Activated CD4-positive, alpha-beta T cell treated with anti-CD3 and anti-CD28 coated beads for 24 hours (primary cell): ENCODE measurements around the gene CLDN7.

Source experiments
- DNase-seq, 2 donors: peaks; one replicate each; pipeline ENCODE4 v3.0.0-alpha.2; 2020; ENCODE audit warnings: low read depth in 2 of 2

The CLDN7 gene

DNA sequence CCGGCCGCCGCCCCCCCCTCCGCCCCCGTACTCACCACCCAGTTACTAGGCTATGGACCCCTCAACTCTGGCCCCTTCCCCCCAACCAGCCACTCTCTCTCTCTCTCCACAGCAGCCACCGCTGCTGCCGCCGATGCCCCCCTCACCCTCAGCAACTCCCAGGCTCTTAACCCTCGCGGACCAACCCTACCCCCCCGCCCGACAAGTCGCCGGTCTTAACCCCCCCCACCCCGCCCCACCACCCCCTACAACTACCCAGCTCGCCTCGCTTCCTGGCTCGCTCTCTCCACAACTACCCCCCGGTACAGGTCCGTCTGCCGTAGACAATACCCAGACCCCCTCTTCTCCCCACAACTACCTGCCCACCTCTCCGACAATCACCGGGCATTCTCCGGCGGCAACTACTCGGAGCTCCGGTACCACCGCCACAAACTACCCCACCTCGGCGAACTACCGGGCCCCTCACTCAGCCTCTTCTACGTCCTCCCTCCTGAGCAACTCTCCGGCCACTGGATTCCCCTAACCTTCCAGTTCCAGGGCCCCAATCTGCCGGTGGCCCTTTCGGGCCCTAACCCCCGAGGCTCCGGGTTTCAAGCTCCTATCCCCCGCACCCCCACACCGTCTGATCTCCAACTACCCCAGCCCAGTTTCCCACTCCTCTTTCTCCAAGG lies 23.7 kb downstream of the CLDN7 start:
- no peak for DNase-seq

DNA sequence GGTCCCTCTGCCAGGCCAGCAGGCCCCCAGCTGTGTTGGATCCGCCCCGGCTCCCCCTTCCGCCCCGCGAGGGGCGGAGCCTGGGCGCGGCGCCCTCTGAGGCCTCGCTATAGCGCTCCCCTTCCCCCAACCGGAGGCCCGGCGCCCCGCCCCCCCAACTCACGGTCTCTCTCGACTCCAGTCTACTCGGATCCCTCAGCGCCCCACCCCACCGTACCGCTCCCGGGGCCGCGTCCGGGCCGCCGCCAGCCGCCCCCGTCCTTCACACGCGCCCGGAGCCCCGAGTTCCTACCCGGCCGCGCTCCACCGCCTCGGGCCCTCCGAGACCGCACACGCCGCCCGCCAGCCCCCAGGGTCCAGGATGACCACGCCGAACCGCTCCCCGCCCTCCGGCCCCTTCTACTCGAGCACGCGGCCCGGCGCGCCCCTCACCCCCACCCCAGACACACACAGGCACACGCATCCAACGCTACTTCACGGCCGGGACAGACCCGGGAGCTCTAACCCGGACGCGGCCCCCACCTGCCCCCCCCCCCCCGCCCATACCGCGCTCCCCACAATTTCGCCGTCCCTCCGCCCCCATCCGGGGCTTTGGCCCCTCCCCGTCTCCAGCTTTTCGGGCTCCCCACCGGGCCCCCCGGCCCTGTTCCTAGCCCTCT lies 24.4 kb downstream of the CLDN7 start:
- peak; percentile 84 to 86 for DNase-seq

DNA sequence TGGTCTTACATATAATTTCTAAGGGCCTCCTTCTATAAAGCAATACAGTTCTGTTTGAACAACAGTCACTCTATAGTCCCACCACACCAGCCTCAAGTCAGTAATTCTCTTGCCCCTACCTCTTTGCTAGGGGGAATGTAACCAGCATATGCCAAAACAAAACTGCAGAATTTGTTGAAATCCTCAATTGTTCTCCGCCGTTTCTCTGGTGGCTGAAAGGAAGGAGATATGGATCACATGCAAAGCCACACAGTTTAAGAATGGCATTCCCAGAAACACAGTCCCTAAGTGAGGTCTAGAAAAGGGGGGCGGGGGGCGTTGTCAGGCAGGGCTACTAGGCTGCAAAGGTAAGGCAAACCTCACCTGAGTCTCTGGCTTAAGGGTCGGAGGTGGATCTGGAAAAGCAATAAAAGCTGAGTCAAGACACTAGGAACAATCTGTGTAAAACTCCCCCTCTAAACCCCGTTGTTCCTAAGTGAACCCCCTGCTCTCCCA lies 25.0 kb downstream of the CLDN7 start:
- DNase-seq = no peak

DNA sequence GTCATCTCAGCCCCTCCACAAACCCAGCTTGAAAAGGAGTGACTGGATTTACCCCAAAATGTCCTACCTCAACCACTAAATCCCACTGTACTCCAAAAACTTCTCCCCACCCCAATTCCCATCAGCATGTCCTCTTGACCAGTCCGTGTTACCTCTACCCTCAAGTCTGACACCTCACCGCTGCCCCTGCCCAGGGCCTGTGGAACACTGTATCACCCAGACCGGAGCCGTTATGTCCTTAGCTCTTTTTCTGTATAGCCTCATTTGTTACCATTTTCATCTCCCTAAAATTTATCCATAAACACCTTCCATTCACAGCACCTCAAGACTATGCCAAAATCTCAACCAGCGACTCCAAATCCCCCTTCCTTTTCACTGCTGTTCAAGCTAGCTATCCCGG lies 25.5 kb downstream of the CLDN7 start:
- DNase-seq = no peak

DNA sequence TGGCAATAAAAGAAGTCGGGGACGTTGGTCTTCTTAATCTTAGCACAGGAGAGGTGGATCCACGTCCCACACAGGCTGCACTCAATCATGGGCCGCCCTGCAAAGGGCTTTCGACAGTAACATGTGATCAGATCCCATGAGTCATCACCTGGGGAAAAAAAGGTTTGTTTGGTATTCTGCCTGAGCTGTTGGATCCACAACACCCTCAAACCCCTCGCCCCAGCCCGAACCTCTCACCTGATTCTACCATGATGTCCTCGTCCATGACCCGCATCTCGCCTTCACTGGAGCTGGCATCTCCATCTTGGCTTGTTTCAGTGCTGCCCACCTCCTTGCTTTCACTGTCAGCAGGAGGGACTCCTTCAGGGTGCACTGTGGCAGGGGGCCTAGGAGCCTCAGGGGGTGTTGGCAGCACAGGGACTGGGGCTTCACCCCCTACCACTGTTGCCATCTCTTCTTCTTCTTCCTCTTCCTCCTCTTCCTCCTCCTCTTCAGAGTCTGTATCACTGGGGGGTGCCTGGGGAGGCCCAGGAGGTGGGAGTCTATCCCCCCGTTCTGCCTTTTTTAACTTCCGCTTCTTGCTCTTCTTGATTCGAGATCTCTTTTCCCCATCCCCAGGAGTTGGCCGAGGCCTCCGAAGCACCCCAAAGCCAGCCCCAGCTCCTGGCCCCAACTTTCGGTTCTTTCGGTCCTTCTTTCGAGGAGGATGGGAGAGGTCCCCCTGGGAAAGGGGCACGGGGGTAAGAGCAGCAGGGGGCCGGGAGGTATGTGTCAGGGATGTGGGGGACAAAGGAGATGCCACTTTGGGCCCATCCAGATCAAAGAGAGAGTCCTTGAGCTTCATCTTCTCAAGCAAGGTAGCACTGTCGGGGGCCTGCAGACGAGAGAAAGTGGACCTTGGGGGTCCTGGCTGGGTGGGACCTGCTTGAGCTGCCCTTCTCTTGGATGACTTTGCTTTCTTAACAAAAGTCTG lies 26.3 kb downstream of the CLDN7 start:
- no peak for DNase-seq

DNA sequence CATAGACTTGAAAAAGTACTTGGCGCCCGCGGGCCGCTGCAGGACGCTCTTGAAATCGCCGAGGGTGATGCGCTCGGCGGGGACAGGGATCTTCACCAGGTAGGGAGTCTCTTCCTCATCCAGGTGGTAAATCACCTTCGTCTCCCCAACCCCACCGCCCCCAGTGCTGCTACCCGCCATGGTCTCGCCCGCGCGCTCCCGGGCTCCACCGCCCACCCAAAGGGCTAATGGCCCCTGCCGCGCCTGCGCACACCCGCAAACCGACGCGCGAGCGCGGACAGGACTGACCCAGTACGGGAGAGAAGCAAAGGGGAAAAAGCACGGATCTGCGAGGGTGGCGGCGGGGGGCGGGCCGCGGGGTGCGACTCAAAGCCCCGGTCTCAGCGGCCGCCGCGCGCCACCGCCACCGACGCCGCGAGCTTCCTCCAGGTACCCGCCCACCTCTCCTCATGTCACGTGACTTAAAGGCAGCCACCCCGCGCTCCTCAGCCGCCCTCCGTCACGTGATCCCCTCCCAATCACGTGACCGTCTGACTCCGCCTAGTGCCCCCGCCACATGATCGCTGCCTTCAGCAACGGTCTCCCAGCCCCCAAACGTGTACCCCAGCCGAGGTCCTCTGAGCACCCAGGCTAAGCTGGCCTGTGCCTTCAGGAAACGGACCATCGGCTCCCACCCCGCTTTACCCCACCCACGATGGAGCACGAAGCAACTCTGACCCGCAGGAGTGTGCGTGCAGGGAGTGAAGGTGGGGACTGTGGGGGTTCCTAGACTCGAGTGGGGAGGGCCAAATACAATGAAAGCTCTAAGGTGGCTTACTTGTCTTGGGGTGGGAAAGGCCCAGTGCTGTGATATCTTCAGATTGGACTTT lies 28.0 kb downstream of the CLDN7 start, which contains the start of gene DVL2:
Gene DVL2 (minus strand): TSS at position 435 of the 869 bp plus-strand sequence. CDS start 255 bp downstream, at position 180.
- peak; percentile 91 to 96 for DNase-seq

DNA sequence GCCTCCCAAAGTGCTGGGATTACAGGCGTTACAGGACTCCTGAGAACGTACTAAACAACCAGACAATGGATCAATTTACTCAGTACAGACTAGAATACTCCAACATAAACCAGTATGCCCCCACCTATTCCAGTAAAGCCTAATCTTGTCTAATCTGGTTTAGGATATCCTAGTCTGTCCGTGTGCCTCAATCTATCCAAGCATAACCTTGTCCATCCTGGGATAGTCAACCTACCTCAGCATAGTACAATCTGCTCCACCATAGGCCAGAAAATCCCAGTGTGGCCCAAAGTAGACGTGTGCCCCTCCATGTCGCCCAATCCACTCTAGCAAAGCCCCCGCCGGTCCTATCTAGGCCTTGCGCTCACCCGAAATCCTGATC lies 28.6 kb downstream of the CLDN7 start:
- DNase-seq = no peak

DNA sequence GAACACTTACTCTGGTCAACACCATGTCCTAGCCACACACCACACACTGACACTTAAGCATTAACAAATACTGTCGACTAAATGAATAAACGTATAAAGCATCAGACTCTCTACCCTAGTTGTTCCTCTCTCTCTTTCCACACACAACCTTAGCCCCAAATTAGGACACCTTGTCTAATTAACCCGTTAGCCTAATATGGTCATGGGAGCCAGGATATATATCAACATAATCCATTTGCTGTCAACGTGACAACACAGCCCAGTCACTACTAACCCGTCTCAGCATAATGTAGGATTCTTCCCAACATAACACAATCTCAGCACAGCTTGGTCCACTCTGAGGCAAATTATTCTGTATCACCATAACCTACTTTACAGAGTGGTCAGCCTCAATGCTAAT lies 30.2 kb downstream of the CLDN7 start:
- no peak for DNase-seq

DNA sequence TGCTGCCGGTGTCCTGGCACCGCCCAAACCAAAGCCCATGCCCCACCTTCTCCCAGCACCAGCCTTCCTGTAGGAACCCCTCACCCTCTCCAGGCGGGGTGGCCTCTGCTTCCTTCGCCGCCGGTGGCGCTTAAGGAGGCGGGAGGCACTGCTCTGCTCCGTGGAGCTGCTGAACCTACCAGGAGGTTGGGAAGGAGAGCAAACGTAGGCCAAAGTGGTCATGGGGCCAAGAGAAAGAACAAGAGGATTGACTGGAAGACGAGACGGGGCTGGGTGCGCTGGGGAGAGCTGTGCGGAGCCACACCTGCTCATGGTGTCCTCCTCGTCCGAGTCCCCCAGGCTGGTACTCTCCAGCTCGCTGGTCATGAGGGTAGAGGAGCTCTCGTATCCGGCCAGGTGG lies 32.8 kb downstream of the CLDN7 start:
- DNase-seq = no peak

DNA sequence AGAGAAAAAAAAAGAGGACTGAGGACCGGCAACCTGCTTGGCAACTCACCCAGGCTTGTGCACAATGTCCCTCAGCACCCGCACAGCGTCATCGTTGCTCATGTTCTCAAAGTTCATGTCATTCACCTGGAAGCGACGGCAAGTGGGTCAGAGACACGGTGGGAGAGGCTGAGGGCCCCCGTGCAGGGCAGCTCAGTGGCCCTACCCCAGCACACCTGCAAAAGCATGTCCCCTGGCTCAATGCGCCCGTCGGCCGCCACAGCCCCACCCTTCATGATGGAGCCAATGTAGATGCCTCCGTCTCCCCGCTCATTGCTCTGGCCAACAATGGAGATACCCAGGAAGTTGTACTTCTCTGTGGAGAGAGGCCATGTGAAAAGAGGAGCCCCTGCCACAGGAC lies 33.4 kb downstream of the CLDN7 start:
- no peak for DNase-seq

DNA sequence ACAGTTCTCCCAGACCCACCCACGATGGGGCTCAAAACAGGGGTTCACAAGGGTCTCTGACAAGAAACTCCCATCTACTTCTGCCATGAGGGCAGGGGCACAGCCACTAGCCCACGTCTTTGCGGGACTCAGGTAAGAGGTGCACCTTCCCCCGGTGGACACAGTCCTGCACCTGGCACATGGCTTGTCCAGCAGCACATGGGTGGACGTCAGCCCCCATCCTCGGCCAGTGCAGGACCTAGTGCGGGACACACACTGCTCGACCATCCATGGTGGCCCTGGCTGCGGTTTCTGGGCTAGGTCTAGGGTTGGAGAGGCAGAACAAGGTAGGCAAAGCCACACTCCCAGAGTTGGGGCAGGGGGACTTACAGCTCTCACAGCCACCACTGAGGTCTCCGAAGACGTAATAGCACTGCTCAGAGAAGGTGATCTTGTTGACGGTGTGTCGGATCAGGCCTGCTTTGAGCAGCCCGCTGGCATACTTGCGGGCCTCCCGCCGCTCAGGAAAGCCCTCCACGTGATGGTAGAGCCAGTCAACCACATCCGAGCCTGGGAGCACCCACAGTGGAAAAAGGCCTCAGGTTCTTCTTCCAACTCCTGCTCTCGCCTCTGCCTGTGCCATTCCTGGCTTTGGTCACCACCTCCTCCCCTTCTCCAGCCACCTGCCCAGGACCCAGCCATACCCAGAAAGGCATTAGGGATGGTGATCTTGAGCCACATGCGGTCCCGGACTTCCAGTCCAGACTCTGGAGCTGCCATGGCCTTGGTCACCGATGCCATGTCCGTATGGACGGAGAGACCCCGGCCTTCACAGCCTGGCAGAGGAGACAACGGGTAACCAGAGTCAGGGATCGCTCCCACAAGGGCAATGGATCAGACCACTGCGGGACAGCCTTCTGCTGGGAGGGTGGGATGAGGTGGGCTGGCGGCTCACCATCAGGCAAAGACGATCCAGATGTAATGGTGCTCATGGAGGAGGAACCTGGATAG lies 35.3 kb downstream of the CLDN7 start:
- DNase-seq = no peak

DNA sequence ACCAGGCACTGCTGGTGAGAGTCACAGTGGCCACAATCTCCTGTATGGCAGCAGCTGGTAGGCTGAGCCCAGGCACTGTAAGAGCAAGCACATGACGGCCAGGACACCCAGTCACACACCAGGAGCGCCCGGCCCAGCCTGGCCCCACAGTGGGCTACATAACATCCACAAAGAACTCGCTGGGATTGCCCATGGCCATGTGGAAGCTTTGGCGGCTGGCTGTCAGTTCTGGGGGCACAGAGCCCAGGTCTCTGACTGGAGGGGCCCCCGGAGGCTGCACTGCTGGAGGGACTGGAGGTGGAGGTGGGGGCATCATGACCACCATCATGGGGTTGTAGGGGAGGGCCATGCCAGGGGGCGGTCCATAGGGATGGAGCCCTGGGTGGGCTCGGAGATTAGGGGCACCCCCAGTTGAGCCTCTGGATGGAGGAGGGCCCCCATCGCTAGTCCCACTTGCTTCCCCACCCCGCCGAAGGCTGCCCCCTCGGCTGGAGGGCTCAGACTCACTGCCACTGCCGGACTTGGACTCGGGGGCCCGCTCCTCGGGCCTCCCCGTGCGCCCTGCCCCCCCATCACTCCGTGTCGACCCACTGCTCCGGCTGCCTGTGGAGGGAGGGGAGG lies 36.5 kb downstream of the CLDN7 start:
- DNase-seq = no peak

DNA sequence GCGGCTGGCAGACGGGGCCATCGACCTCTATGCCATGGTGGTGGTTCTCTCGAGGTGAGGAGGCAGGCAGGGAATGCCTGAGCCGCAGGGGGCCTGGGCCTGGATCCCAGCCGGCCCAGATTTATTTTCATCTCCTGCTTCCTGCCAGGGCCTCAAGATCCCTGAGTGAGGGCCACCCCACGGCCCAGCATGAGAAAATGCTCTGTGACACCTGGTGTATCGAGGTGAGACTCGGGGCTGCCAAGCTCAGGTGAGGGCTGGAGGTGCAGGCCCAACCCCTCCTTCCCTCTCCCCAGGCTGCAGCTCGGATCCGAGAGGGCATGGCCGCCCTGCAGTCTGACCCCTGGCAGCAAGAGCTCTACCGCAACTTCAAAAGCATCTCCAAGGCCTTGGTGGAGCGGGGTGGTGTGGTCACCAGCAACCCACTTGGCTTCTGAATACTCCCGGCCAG lies 37.6 kb downstream of the CLDN7 start:
- no peak for DNase-seq

DNA sequence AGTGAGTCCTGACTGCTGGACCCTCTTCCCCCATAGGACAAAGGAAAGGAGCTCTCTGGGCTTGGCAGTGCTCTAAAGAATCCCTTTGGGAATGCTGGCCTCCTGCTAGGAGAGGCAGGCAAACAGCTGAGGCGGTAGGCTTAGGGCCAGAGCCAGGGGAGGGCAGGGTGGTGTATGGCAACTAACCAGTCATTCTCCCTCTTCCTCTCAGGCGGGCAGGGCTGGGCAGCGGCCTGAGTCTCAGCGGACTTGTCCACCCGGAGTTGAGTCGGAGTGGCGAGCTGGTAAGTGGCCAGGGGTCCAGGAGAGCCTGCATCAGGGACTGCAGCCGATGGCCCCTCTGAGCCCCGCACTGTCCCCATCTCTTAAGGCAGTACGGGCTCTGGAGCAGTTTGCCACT lies 38.2 kb downstream of the CLDN7 start:
- no peak for DNase-seq

DNA sequence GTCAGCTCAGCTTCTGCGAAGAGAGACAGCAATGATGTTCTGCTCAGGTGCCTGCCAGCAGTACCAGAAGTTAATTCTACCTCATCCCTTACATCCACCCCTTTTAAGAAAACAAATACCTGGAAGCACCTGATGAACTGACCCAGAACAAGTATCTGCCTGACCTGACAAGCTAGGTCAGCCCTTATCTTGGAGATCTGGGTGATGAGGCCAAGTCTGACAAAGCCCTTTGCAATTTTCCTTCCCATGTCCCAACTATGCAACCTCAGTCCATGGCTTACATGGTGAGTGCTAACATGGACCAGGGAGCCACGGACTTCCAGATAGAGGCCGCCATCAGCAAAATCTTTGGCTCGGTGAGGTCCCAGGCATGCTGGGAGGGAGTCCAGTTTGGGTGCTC lies 38.9 kb downstream of the CLDN7 start:
- no peak for DNase-seq

DNA sequence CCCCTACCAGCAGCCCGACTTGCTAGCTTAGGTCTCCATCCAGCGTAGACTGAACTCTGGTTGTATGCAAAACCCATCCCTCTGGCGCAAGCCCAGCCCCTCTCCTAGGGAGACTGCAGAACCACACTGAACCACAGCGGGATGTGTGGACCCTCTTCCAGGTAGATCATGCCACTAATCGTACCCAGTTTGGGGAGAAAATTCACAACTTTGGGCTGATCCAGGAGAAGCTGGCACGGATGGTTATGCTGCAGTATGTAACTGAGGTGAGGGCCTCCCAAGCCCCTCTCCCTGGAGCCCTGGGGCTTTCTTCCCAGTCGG lies 39.3 kb downstream of the CLDN7 start:
- no peak for DNase-seq

DNA sequence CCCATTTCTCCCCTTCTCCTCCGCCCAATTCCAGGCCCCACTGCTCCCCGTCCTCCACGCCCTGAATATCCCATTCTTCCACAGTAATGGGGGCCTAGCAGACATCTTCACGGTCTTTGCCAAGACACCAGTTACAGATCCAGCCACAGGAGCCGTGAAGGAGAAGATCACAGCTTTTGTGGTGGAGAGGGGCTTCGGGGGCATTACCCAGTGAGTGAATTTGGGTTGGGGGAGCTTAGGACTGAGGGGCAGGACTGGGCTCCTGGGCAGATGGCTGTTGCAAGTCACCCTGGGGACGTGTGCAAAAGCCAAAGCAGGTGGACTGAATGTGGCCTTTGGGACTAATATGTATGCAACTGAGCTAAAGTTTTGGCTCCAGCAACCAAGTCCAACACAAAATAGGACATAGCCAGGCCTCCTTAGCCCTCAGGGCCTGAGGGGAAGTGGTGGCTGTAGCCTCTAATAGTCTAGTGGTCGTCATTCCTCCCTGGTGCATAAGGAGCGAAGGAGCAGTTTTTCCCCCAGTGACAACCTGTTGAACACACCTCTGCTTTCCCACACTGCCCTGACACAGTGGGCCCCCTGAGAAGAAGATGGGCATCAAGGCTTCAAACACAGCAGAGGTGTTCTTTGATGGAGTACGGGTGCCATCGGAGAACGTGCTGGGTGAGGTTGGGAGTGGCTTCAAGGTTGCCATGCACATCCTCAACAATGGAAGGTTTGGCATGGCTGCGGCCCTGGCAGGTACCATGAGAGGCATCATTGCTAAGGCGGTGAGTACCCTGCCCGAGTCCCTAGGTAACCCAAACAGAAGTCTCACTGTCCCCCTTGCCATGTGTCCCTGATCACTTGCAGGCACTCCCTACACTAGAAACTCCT lies 39.9 kb downstream of the CLDN7 start:
- DNase-seq = no peak

DNA sequence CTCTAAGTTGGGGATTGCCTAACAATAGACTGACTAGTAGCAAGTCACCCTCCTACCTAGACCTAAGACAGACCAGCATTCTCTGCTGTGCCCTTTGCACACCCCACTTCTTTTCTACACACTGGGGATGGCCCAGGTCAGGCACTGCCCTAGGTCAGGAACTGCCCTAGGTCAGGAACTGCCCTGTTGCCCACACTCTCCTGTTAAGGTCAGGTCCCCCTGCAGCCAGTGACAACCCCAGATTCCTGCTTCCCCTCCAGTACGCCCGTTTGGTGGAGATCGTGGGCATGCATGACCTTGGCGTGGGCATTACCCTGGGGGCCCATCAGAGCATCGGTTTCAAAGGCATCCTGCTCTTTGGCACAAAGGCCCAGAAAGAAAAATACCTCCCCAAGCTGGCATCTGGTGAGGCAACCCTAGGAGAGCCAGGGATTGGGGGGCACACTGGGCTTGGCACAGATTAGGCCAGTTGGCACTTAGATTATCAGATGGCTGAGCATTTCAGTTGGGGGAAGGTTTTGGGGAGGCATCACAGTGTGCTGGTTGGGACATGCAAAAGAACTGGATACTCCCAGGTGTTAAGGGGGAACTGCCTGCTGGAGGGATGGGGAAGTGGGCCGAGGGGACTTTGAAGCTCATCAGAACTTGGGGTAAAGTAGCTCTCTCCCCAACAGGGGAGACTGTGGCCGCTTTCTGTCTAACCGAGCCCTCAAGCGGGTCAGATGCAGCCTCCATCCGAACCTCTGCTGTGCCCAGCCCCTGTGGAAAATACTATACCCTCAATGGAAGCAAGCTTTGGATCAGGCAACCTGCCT lies 40.8 kb downstream of the CLDN7 start:
- no peak for DNase-seq
